Colon (tissue), 2 donors: ENCODE data around the gene CAP1.
"Not testable (repeated sequence)": the region's sequence is repeated elsewhere in the genome, so short reads cannot be mapped to it uniquely, and the experiment has no call there.

Source experiments
- FAIRE-seq: peaks from 2 replicates; lab custom pipeline; 2012; peaks lifted over from hg19 to GRCh38; lab: Jason Lieb, UNC
- donor health status: control.
- donor health status: control.

CAP1 gene, protein sequence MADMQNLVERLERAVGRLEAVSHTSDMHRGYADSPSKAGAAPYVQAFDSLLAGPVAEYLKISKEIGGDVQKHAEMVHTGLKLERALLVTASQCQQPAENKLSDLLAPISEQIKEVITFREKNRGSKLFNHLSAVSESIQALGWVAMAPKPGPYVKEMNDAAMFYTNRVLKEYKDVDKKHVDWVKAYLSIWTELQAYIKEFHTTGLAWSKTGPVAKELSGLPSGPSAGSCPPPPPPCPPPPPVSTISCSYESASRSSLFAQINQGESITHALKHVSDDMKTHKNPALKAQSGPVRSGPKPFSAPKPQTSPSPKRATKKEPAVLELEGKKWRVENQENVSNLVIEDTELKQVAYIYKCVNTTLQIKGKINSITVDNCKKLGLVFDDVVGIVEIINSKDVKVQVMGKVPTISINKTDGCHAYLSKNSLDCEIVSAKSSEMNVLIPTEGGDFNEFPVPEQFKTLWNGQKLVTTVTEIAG

DNA sequence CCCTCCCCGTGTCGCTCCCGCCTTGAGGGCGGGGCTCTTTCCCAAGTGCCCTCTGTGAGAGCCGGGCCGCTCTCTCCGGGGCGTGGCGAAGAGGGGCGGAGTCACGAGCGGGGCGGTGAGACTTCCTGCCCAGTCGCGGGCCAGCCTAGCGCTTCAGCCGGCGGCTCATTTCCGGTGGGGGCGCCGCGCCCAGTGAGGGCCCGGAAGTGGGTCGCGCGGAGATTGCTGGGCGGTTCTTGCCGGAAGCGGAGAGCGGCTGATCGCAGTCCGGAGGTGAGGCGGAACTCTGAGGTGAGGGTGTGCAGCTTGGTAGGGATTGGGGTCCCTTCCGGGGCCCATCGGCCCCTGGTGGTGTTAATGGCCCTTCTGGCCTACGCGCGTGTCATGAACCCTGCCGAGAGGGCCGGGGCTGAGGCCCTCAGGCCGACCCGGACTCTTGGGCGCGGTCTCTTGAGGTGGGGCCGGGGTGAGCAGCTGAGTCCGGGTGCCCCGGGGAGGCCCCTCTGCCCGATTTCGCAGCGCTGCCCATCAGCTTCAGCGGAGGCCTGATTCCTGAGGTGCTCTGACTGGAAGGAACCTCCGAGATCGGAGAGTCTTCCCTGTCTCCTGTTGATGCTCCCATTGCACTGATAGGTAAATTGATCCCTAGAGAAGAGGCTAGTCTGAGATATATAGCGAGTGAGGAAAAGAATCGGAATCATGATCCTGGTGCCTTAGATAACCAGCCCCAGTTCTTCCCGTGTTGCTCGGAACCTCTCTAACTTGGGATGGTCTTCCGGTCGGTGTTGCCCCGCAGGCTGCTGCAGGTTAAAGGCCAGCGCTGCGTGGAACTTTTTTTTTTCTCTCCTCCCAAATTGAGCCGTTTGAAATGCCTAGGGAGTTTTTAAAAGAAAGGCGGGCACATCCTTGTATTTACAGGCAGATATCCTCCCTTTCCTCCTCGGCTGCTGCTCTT is at the start of gene CAP1:
Gene CAP1, plus strand, starts transcription at position 219 of the 955 bp plus-strand sequence. CDS start 18,618 bp downstream, outside the sequence.
- FAIRE-seq = peak; percentile 73

DNA sequence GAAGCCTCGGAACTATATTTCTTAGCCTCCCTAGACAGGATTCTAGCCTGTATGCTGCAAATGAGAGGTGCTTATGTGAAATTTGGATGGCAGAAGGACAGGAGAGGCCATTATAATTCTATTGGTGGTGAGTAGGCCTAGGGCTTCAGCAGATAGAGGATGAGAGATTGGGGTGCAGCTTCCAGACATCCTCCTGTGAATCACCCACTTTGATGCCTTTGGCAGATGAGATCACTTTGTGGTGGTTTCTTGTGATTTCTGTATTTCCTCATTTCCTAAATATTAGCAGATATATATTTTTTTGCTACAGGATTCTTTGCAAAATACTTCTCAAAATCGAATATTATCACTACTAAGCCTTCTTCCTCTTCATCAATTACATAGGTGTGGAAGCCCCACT is 48.3 kb upstream of the CAP1 start:
- no peak for FAIRE-seq

DNA sequence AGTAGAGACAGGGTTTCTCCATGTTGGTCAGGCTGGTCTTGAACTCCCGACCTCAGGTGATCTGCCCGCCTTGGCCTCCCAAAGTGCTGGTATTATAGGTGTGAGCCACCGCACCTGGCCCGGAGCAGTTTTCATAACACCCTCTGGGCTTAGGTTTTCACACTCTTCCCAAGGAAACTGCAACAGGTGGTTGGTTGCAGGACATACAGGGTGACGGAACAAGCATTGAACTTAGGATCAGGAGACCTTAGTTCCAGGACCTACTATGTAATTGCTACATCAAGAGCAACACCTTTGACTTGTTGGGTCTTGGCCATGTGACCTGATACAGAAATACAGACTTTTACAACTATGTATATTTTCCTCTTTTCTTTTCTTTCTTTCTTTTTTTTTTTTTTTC is 47.6 kb upstream of the CAP1 start:
- no peak for FAIRE-seq

DNA sequence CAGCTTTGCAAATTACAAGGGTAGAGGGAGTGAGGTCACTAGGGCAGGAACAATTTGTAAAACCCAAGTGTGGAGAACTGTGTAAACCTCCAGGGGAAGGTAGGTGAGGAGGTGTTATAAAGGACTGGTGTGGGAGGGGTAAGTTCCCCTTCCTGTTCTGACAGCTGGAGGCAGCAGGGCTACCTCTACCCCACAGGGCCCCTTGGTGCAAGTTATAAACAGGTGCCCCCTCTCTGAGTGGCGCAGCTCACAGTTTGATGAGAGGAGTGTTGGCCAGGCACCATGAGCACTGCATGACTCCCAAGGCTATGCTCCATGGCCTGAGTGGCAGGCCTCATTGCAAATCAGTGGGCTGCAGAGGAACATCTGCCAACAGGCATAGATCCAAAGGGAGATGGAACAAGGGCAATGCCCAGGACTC is 44.5 kb upstream of the CAP1 start:
- FAIRE-seq = no peak

DNA sequence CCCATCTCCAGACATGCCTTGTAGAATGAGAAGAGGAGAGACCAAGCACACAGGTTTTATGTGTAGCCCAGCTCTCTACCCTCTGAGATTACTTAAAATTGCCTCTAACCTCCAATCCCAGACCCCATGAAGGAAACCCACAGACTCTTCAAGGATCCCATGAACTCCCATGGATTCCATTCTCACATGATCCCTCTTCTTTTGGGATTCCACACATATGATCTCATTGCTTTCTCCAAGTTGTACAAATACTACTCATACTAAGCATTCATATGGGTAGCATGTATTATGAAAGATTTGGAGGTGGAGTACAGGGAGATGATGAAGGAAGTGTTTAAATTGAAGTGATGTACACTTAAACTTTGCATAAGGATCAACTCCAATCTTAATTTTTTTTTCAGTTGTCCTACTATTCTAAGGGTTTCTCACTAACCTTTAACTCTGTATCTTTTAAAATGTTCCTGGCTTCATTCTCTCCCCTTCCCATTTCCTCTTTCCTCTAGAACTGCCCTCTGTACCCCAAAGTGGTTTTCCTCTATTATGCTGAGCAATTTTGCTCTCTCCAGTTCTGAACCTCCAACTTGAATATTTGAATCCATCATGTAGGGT is 44.0 kb upstream of the CAP1 start:
- FAIRE-seq = no peak

DNA sequence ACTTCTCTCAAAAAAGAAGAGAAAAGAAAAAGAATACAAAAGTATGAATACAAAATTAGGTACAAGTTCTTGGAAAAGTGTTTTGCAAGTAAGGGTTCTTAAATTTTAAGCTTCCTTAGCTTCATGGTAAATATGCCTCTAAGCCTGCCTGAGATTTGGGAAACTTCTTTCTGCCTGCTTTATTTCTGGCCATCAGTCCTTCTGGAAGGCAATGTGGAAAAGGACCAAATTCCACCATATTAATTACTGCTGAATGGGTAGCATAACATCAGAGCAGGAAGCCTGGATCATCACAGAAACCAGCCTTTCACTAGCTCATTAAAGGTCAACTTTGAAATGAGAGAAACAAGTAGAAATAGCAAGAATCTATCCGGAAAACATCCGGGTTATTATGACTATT is 39.1 kb upstream of the CAP1 start:
- no peak for FAIRE-seq

DNA sequence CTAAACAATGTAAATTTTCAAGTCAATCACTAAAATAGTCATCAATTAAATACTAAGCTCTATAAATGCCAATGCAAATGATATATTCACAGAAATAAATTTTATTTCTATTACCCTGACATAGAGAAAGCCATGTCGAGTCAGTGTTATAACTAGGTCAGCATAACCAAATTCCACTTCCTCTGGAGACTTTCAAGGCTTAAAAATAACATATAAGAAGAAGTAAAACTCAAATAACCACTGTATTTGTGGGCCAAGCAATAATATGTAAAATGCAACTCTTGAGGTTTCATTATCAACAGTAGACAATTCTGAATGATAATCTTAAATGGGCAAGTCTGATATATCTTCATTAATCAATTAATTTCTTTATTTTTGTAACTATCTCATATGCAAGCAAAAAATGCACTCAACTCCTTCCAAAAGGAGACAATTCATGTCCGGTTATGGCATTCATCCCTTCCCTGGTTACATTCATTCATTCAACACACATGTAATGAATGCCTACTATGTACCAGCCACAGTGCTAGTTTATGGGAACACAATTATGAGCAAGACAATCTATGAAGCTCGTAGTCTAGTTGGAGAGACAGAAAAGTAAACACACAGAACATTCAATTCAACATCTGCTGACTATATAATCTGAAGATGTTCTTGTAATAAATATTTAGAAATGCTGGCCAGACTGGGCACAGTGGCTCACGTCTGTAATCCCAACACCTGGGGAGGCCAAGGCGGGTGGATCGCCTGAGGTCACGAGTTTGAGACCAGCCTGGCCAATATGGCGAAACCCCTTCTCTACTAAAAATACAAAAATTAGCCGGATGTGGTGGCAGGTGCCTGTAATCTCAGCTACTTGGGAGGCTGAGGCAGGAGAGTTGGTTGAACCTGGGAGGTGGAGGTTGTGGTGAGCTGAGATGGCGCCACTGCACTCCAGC is 37.1 kb upstream of the CAP1 start:
- FAIRE-seq = no peak

DNA sequence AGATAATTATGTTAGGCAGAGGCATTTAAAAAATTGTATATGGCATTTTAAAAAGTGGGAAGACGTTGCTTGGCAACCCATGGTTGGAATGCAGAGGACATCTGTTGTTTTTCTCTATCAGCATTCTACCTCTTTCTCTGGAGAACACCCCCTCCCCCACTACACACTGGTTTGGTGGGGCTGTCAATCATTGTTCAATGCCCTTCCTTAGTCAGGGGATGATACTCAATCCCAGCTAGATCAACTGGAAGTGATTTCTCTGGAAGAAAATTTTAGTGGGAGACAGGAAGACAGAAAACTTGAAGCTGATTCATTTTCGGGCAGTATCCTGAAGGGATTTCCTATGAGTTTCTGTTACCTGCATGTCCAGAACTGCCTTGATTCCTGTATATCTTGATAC is 35.7 kb upstream of the CAP1 start:
- FAIRE-seq = no peak

DNA sequence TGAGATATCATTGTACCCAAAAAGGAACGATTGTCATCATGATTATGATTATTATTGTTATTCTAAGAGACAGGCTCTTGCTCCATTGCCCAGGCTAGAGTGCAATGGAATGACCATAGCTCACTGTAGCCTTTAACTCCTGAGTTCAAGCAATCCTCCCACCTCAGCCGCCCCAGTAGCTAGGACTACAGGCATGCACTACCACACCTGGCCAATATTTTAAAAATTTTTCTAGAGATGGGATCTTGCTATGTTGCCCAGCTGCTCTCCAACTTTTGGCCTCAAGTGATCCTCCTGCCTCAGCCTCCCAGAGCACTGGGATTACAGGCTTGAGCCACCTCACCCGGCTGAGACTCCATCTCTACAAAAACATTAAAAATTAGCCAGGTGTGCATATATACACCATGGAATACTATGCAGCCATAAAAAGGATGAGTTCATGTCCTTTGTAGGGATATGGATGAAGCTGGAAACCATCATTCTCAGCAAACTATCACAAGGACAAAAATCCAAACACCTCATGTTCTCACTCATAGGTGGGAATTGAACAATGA is 33.0 kb upstream of the CAP1 start:
- not testable (repeated sequence) for FAIRE-seq

DNA sequence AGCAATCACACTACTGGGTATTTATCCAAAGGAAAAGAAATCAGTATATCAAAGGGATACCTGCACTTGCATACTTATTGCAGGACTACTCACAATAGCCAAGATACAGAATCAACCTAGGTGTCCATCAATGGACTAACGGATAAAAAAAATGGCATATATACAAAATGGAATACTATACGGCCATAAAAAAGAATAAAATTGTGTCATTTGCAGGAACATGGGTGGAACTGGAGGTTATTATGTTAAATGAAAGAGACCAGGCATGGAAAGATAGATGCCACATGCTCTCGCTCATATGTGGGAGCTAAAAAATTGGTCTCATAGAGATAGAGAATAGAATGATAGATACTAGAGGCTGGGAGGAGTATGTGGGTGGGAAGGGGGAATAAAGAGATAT is 29.3 kb upstream of the CAP1 start:
- FAIRE-seq = no peak

DNA sequence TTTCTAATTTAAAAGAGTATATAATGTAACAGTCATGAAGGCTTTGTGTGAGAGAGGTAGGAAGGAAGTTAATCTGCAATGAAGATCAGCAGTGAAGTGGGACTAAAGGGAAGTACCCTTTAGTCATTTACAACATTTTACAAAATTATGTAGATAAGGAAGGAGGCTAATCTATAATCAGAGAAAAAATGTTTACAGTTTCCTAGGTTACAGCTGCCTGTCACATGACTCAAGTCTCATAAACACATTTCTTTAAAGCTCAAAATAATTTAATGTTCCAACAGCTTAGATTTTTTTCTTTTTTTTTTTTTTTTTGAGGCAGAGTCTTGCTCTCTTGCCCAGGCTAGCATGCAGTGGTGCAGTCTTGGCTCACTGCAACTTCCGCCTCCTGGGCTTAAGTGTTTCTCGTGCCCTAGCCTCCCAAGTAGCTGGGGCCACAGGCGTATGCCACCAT is 26.2 kb upstream of the CAP1 start:
- no peak for FAIRE-seq

DNA sequence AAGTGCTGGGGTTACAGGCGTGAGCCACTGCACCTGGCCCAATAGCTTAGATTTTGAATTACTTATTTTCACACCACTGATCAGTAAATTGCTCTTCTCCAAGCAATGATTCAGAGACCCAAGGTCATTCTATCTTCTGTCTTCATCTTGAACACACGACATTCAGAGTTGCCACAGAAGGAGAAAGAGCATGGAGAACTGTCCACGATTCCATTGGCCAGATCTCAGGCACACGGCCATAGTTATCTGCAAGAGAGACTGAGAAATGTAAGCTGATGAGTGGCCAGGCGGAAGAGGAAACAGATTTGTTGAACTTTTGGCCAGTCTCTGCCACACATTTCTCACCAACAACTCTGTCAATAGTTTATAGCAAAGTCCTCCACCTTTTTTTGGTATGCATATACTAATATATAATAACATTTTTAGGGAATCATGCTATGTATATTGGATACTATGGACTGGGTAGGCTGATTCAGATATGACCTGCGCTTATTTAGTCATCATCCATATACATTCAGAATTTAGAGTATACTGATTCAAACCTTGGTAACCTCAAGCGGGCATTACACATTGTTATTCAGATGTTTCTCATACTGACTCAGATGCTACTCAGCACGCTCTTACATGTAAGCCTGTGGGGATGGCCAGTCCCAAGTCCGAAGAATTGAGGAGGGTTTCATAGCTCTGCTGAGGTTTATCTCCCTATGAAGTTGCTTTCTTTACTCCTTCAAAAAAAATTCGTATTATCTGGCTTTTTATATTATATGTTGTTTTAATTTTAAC is 25.5 kb upstream of the CAP1 start:
- FAIRE-seq = no peak

DNA sequence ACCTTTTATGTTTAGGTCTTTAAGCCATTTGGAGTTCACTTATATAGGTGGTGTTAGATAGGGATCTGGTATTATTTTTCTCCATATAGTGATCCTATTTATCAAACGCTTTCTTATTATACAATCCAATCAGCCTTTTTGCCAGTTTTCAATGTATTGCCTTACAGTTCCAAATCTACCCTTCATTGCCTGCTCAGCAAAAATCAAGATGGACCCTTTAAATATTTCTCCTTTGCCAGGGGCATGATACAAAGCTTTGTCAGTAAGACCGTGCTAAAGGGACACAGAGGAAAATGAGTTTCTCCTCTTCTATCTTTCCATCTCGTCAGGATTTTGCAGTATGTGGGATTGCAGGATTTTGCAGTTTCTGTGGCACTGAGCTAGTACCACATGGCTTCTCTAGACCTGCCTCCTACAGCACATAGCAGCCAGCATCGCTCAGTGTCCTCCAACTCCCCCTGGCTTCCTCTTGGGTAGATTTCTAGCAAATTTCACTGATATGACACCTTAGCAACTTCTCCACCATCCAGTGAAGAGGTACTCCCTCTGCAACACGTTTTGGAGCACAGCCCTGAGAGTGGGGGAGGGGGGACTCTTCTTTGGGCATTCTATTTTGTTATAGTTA is 22.5 kb upstream of the CAP1 start:
- FAIRE-seq = no peak

DNA sequence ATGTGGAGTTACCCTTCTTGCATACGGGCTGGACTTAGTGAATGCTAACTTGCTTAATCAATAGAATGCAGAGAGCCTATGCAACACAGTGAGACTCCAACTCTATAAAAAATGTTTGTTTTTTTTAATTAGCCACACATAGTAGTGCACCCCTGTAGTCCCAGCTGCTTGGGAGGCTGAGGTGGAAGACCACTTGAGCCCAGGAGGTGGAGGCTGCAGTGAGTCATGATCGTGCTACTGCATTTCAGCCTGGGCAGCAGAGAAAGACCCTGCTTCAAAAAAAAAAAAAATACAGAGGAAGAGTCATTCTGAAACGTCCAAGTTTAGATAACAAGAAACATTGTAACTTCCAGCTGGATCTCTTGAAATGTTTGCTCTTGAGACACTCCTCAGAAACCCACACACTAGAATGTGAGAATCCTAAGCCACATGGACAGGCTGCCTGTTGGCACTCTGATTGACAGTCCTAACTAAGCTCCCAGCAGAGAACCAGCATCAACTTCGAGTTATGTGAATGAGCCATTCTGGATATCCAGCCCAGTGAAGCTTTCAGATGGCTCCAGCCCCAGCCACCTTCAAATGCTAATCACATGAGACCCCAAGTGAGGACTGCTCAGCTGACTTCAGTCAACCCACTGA is 20.0 kb upstream of the CAP1 start:
- FAIRE-seq = no peak

DNA sequence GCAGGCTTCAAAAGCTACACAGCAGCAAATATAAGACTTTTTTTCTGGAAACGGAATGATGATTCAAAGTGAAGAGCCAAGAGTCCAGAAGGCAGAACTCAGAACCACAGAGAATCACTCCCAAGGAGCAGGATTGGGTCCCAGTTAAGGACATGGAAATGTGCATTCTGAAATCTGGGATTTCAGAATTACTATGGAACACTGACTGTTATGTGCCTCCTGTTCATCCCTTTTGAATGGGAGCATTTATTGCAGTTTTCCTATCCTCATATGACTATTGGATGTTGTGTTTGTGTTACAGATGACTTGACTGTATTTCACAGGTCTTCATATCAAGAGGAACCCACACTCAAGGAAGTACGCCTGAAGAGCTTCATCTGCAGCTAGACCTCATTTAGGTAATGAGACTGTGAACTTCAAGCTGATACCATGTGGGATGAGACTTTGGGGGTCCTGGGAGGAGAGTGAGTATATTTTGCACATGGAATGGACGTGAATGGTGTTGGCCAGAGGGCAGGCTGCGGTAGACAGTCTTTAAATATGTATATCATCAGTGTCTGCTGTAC is 17.1 kb upstream of the CAP1 start:
- no peak for FAIRE-seq

DNA sequence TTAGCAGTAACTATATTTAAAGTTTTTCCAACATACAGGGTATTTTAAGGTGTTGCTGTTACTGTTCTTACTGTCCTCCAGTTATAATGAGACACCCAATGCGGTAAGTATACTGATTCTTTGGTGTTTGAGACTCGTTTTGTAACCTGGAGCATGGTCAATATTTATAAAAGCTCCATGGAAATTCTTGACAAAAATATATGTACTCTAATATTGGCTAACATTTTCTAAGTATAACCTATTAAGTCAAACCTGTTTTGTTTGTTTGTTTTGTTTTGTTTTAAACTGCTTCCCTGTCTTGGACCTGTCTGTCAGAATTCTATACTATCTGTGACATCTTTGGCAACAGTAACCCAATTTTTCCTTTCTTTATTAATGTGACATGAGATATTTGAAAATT is 15.9 kb upstream of the CAP1 start:
- no peak for FAIRE-seq

DNA sequence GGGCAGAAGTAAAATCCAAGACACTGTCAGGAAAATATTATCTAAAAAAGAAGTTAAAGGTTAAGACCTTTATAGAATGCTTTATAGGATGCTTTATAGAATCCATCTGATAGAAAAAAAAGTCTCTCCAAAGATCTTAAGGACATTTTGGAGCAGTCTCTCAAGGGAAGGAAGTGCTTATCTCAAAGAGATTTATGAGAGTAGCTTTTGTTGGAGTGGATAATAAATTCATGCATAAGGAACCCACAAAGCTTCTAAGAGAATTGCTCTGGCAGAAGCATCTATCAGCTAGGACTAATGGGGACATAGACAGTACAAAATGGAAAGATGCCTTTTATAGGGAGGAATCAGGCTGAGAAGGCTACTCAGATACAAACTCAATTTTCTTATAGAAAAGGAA is 12.9 kb upstream of the CAP1 start:
- no peak for FAIRE-seq

DNA sequence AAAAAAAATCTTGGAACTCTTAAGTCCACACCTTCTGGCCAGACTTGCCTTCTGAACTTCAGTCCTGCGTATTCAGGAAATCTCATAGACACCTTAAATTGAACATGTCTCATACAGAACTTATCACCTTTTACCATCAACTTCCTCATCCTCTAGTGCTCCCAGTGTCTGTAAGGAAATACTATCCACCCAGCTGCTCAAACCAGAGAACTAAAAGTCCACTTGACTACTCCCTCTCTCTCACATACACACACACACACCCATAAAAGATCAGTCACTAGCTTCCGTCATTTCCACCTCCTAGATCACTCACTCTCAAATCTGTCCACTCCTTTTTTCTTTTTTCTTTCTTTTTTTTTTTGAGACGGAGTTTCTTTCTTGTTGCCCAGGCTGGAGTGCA is 10.9 kb upstream of the CAP1 start:
- FAIRE-seq = peak; percentile 5
